HepG2 (cell line): ENCODE data around the gene PHAX. TPM values are rescaled to one million over a fixed set of nuclear protein-coding genes. Genes with fewer than 3 reads are reported as not detected.

Experiments used
- ATAC-seq: fragments of 200-7000 bp; cut with Tn5 transposase; 3 replicates; pipeline ENCODE4 v1.9.1; 2020; ENCODE audit warnings: mild to moderate bottlenecking, moderate library complexity
- BruUV-seq: library from RNA; stranded (reverse); fragments of 400-500 nt; replicated peaks from 2 replicates; lab custom pipeline; 2021; lab: Mats Ljungman, UMichigan
- CTCF ChIA-PET: fragments of 300-600 bp; formaldehyde crosslinking; extraction: SDS; loops from one replicate; lab custom pipeline; 2021; ENCODE audit warnings: low total read pairs, inconsistent platforms, low intra/inter-chr PET ratio; lab: Yijun Ruan, JAX
- POLR2A ChIA-PET: fragments of 350-600 bp; sonication (Branson Sonifier 250); formaldehyde crosslinking; loops from one replicate; lab custom pipeline; 2020; ENCODE audit warnings: antibody characterized with exemption, inconsistent platforms; lab: Yijun Ruan, JAX
- DNase-seq: peaks from one replicate; pipeline ENCODE4 v3.0.0-alpha.2; 2015; ENCODE audit warnings: low spot score
- FAIRE-seq: peaks from 3 replicates; lab custom pipeline; 2011; peaks lifted over from hg19 to GRCh38; lab: Jason Lieb, UNC
- H2AFZ ChIP-seq: one replicate; pipeline ENCODE4 v1.6.1; 2011; ENCODE audit warnings: low read length, inconsistent platforms
- H3K27ac ChIP-seq: fragments of 300-600 bp; 3 replicates; pipeline ENCODE4 v1.8.0; 2011; ENCODE audit warnings: mixed run types, mild to moderate bottlenecking, mixed read lengths, low read length, inconsistent platforms; ENCODE audit not compliant: insufficient read depth; ENCODE audit errors: extremely low read length
- H3K27me3 ChIP-seq, 2 experiments: fragments of 200-600 bp in 1 of 2; 2 replicates in 1 of 2; 3 replicates in 1 of 2; pipeline versions ENCODE4 v1.6.0 to v1.8.0; 2011; ENCODE audit warnings: low read length in 2 of 2, mild to moderate bottlenecking in 2 of 2, moderate library complexity in 2 of 2, inconsistent platforms in 1 of 2; ENCODE audit not compliant: insufficient read depth in 2 of 2, control insufficient read depth in 1 of 2
- H3K36me3 ChIP-seq, 2 experiments: fragments of 200-600 bp in 1 of 2; replicated peaks in 1 of 2; 2 replicates in 1 of 2; 3 replicates in 1 of 2; pipeline versions ENCODE4 v1.5.1 to v1.8.0; 2011; ENCODE audit warnings: low read length in 2 of 2, inconsistent platforms in 1 of 2; ENCODE audit not compliant: insufficient read depth in 2 of 2, control insufficient read depth in 1 of 2
- H3K4me1 ChIP-seq: 2 replicates; pipeline ENCODE4 v1.5.1; 2012; ENCODE audit warnings: low read length, inconsistent platforms; ENCODE audit not compliant: insufficient read depth
- H3K4me2 ChIP-seq: 2 replicates; pipeline ENCODE4 v1.6.0; 2011; ENCODE audit warnings: low read depth, low read length, inconsistent platforms
- H3K4me3 ChIP-seq, 3 experiments: fragments of 200-600 bp in 1 of 3; sonication (generic), shearing (Covaris generic) in 1 of 3; replicated peaks in 1 of 3; 2 replicates each; pipeline ENCODE4 v1.5.1; 2011 to 2016; ENCODE audit warnings: low read length in 3 of 3, inconsistent platforms in 2 of 3, low read depth in 2 of 3, mild to moderate bottlenecking in 2 of 3, control low read depth in 1 of 3, mixed read lengths in 1 of 3; ENCODE audit not compliant: insufficient read depth in 1 of 3
- H3K79me2 ChIP-seq: one replicate; pipeline ENCODE4 v1.6.1; 2011; ENCODE audit warnings: low read length, inconsistent platforms; ENCODE audit not compliant: insufficient read depth
- H3K9ac ChIP-seq: 2 replicates; pipeline ENCODE4 v1.6.0; 2011; ENCODE audit warnings: mild to moderate bottlenecking, low read depth, low read length, inconsistent platforms; ENCODE audit not compliant: insufficient read depth
- H3K9me3 ChIP-seq: 2 replicates; pipeline ENCODE4 v1.5.1; 2012; ENCODE audit warnings: mild to moderate bottlenecking, low read length
- H4K20me1 ChIP-seq: 2 replicates; pipeline ENCODE4 v1.6.0; 2011; ENCODE audit warnings: inconsistent platforms, mild to moderate bottlenecking, low read length, moderate library complexity; ENCODE audit not compliant: insufficient read depth
- CBX1 ChIP-seq: IDR thresholded peaks from one replicate; pipeline ENCODE4 v1.6.1; 2016; ENCODE audit warnings: antibody characterized with exemption, low read depth
- DNMT1 ChIP-seq: sonication (generic); formaldehyde crosslinking; IDR thresholded peaks from 2 replicates; pipeline ENCODE4 v1.5.1; 2020; ENCODE audit warnings: mild to moderate bottlenecking, missing genetic modification reagents
- MZF1 ChIP-seq: sonication (generic); formaldehyde crosslinking; IDR thresholded peaks from 2 replicates; pipeline ENCODE4 v1.8.1; 2023; ENCODE audit warnings: mild to moderate bottlenecking, missing genetic modification reagents, borderline replicate concordance
- NBN ChIP-seq: fragments of 450-650 bp; conservative IDR thresholded peaks from 2 replicates; pipeline ENCODE4 v1.6.1; 2017
- PAWR ChIP-seq: sonication (generic); formaldehyde crosslinking; IDR thresholded peaks from 2 replicates; pipeline ENCODE4 v1.4.0; 2020; ENCODE audit warnings: missing genetic modification reagents, mild to moderate bottlenecking, borderline replicate concordance
- PTBP1 ChIP-seq: fragments of 200-400 bp; formaldehyde crosslinking; IDR thresholded peaks from 2 replicates; pipeline ENCODE4 v1.6.1; 2018; ENCODE audit warnings: low read length, low read depth; ENCODE audit not compliant: poor library complexity, severe bottlenecking
- RFX3 ChIP-seq: IDR thresholded peaks from 2 replicates; pipeline ENCODE4 v1.6.1; 2016; ENCODE audit warnings: missing biosample characterization, missing genetic modification reagents
- SNAPC5 ChIP-seq: sonication (generic); formaldehyde crosslinking; IDR thresholded peaks from 2 replicates; pipeline ENCODE4 v1.8.1; 2023; ENCODE audit warnings: mild to moderate bottlenecking, missing genetic modification reagents, borderline replicate concordance
- SP1 ChIP-seq, 2 experiments: fragments of 450-650 bp in 1 of 2; sonication (generic) in 1 of 2; formaldehyde crosslinking in 1 of 2; IDR thresholded peaks; 2 replicates each; pipeline versions ENCODE4 v1.4.0 to v1.6.1; 2016 to 2020; ENCODE audit warnings: missing genetic modification reagents in 1 of 2
- ZBTB3 ChIP-seq: sonication (generic); formaldehyde crosslinking; IDR thresholded peaks from 2 replicates; pipeline ENCODE4 v1.4.0; 2020; ENCODE audit warnings: low read depth, mild to moderate bottlenecking, moderate library complexity, missing genetic modification reagents, borderline replicate concordance
- ZC3H13 ChIP-seq: sonication (generic); formaldehyde crosslinking; IDR thresholded peaks from 2 replicates; pipeline ENCODE4 v1.8.1; 2023; ENCODE audit warnings: mild to moderate bottlenecking, missing genetic modification reagents, moderate library complexity
- ZNF12 ChIP-seq: sonication (generic); formaldehyde crosslinking; IDR thresholded peaks from 2 replicates; pipeline ENCODE4 v1.5.0; 2020; ENCODE audit warnings: missing genetic modification reagents
- ZNF710 ChIP-seq: sonication (generic); formaldehyde crosslinking; IDR thresholded peaks from 2 replicates; pipeline ENCODE4 v1.5.0; 2020; ENCODE audit warnings: mild to moderate bottlenecking, missing genetic modification reagents, borderline replicate concordance
- ZNF839 ChIP-seq: sonication (generic); formaldehyde crosslinking; IDR thresholded peaks from 2 replicates; pipeline ENCODE4 v1.4.0; 2020; ENCODE audit warnings: missing genetic modification reagents, mild to moderate bottlenecking, borderline replicate concordance
- ZXDC ChIP-seq: sonication (generic); formaldehyde crosslinking; IDR thresholded peaks from 2 replicates; pipeline ENCODE4 v1.5.0; 2020; ENCODE audit warnings: mild to moderate bottlenecking, missing genetic modification reagents
- WGBS: methylation state at CpG from one replicate; pipeline ENCODE4 v1.1.6; 2017; ENCODE audit warnings: low lambda C conversion rate; 5-methylcytosine and 5-hydroxymethylcytosine counted together
- in situ Hi-C: cut with HindIII; loops from 2 replicates; pipeline ENCODE4 v1.10.0; 2017; ENCODE audit warnings: low pct_unique_long_range_greater_than_20kb; ENCODE audit not compliant: extremely low pct_ligation_motif_present
- intact Hi-C: fragments of 100-400 bp; cut with micrococcal nuclease; formaldehyde crosslinking; loops from one replicate; pipeline ENCODE4 v1.10.0; 2022; ENCODE audit not compliant: unreplicated experiment
- polyA plus RNA-seq, 8 experiments: library from polyadenylated mRNA; depleted of rRNA in 3 of 8; stranded (reverse) in 7 of 8; unstranded in 1 of 8; fragments of >200 nt; fragmentation: Illumina TruSeq in 4 of 8; extraction: Trizol in 4 of 8; gene quantifications; 2 replicates each; pipeline versions ENCODE4 v1.2.1 to v1.2.3, GENCODE V29; 2011 to 2016; ENCODE audit warnings: low read depth in 4 of 8, missing spikeins in 1 of 8, mixed read lengths in 1 of 8; ENCODE audit not compliant: insufficient read depth in 1 of 8
- total RNA-seq, 5 experiments: library from RNA; depleted of rRNA; stranded (reverse); fragments of >200 nt; fragmentation: Illumina TruSeq; extraction: Trizol; gene quantifications; 2 replicates each; pipeline ENCODE4 v1.2.3, GENCODE V29; 2016; ENCODE audit warnings: low read depth in 1 of 5

The PHAX gene
- total and polyA plus RNA-seq, 2 of the 13 experiments (the other 11 are each of a cell fraction or from before 2014, with no cell fraction given), result 20.0 to 59.7 TPM

- TF ChIP-seq ZXDC (CRISPR knock-in tag), result no peak
- no peak for TF ChIP-seq ZBTB3
- TF ChIP-seq PTBP1, result no peak
- no peak for TF ChIP-seq SP1 (IDR thresholded peaks at IDR 0.05)
- TF ChIP-seq SP1 (CRISPR knock-in tag; IDR thresholded peaks at IDR 0.05), result no peak
- TF ChIP-seq ZNF710, result no peak
- TF ChIP-seq NBN, result no peak
Measured at GRCh38 chr5:126575644-126576043, 25.1 kb upstream of the PHAX start (continued).

GRCh38 chr5:126576974-126577373 is 23.8 kb upstream of the PHAX start:
- Histone ChIP-seq H3K27me3 (no peaks in the 10 kb centered on the region), H3K4me2 (no peak overlapping the region), H3K27ac (no peak overlapping the region), H3K9me3 (no peaks in the 10 kb centered on the region), H3K79me2 (no peaks in the 10 kb centered on the region), H3K4me3 (no peak overlapping the region), H4K20me1 (no peaks in the 10 kb centered on the region), H3K36me3 (peaks cover 9 to 55% of the 10 kb centered on the region in 2 experiments), H3K4me1 (no peaks in the 10 kb centered on the region), H2AFZ (no peak overlapping the region), H3K9ac (no peak overlapping the region)
- 91% methylated on average over 5 of the region's 5 CpGs for WGBS
- FAIRE-seq (no peak), ATAC-seq (no peak), DNase-seq (no peak)
- intact Hi-C loops, result no loop called here
- no TSS peak for BruUV-seq
- in situ Hi-C loops, result no loop called here
- ChIA-PET POLR2A (no interaction called here), CTCF (no interaction called here)
- no peak for TF ChIP-seq ZNF839
- no peak for TF ChIP-seq CBX1
- TF ChIP-seq PAWR (CRISPR knock-in tag), result no peak
- no peak for TF ChIP-seq DNMT1 (CRISPR knock-in tag)
- no peak for TF ChIP-seq SNAPC5 (CRISPR knock-in tag)
- no peak for TF ChIP-seq ZC3H13 (CRISPR knock-in tag)
- TF ChIP-seq ZNF12 (CRISPR knock-in tag), result no peak
- TF ChIP-seq MZF1 (CRISPR knock-in tag), result no peak
- TF ChIP-seq RFX3 (CRISPR knock-in tag), result no peak
